GM18867 (cell line): ENCODE data around the gene AGBL1.

ENCODE experiments used
- ATAC-seq: cut with Tn5 transposase; IDR thresholded peaks from one replicate; pipeline ENCODE4 v1.9.1; 2021; ENCODE audit warnings: mild to moderate bottlenecking, moderate library complexity; ENCODE audit not compliant: unreplicated experiment

Gene AGBL1

DNA sequence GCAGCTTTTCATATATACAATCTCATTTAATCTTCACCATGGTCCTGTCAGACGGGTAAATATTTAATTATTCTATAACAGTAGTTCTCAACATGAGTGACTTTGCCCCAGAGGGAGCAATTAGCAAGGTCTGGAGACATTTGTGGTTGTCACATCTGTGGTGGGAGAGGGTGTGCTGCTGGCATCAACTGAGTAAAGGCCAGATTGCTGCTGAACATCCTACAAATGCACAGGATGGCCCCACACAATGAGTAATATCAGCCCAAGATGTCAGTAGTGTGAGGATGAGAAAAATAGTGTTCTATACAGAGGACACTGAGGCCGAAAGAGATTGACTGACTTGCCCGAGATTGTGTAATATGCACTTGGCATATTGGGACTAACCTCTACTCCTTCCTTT is 156.0 kb downstream of the AGBL1 start:
- no peak for ATAC-seq

DNA sequence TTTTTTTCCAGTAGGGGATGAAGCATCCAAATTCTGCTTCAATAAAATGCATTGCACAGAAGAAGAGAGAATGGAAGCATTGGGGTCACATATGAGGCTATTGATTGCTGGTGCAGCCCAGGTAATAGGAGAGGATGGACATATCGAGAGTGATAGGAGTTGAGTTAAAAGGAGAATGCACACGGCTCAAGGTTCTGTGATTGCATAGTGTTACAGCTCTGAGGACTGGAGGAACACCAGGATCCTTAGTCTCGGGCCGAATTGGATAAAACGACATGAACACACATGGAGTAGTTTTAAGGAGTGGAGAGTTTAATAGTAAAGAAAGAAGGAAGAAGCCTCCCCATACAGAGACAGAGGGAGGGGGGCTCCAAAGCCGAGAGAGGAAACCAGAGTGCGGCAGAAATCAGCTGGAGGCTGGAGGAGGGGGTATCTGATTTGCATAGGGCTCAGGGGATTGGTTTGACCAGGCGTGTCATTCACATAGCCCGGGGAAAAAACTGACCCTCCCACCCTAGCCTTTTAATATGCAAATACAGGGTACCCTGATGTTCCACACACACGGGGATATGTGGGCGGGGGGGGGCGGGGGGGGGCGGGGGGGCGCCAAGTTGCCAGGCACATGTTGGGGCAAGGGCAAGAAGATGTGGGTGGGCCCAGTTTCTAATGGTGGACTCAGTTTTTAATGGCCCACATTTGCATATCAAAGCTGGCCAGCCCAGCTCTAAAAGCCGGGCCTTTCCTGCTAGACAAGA is 156.9 kb downstream of the AGBL1 start:
- ATAC-seq: no peak

DNA sequence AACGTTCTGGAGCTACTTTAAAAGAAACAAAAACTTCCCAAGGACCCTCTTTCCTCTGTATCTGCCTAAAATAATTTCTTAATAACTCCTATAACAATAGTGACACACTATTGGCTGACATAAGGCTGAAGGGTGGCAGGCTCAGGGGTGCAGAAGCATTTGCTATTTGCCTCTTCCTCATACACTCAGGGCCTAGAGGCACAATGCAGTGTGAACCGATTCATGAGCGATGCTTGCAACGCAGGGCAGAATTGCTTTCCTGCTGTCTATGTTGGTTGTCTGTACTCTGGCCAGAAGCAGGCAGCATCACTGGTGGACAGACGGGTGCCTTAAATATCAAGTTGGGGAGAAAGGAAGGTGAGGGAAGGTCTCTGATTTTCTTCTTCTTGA is 157.4 kb downstream of the AGBL1 start:
- no peak for ATAC-seq

DNA sequence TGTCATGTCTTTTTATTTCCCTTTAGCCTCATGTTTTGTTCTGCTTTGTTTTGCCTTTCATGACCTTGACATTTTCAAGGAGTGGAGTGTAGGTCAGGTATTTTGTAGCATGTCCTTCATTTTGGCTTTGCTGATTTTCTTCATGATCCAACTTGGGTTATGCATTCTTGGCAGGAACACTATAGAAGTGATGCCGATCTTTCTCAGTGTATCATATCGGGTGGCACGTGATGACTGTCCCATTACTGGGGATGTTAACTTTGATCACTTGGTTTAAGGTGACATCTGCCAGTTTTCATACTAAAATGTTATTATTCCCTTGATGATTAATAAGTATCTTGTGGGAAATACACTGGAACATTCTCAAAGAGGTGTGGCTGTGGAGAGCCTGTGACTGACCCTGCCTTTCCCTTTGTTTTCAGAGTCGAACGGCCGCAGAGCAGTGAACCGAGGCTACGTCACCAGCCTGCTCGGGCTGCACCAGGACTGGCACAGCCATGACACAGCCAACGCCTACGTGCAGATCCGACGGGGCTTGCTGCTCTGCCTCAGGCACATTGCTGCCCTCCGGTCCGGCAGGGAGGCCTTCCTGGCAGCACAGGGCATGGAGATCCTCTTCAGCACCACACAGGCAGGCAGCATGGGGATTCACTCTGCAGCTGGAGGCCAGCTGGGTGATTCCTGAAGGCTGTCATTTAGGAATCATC is 167.7 kb downstream of the AGBL1 start:
- no peak for ATAC-seq

DNA sequence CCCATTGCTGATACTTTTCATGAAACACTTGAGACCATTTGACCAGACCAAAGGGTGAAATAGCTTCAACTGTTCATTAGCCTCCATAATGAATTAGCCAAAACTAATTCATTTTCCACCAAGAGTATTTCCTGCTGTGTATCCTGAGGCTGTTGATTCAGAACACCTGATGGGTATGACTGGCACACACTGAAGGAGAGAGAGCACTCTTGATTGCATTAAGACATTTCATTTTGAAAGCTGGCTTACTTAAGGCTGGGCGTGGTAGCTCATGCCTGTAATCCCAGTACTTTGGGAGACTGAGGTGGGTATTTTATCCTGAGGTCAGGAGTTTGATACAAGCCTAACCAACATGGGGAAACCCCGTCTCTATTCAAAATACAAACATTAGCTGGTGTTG is 175.6 kb downstream of the AGBL1 start:
- ATAC-seq: no peak

DNA sequence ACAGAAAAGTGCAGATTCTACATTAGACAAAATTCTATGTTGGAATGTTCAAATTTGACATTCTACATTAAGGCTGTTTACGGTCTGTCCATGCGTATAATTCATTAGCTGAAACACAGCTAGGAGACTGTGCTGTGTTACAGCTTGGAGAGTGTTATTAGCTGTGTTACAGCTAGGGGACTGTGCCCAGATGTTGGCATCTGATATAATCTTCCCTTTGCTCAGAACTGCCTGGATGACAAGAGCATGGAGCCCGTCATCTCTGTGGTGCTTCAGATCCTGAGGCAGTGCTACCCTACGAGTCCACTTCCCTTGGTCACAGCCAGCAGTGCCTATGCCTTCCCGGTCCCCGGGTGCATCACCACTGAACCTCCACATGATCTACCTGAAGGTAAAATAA is 177.0 kb downstream of the AGBL1 start:
- ATAC-seq: no peak

DNA sequence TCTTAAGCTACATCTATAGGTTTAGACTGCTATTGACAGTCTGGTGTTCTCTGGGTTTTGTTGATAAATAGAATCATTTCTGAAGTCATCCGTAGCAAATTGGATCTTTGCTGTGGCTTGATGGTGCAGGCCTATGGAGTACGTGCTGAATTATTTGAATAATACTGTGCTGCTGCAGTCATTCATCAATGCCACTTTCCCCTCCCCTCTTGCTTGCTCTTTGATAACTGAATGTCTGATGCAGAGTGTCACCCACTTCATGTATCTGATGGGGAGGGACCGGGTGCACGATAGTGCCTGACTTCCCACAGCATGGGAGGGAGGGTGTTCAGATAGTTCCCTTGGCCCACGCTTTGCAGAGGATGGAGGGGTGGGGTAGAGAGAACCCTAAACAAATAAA is 179.9 kb downstream of the AGBL1 start:
- ATAC-seq: no peak

DNA sequence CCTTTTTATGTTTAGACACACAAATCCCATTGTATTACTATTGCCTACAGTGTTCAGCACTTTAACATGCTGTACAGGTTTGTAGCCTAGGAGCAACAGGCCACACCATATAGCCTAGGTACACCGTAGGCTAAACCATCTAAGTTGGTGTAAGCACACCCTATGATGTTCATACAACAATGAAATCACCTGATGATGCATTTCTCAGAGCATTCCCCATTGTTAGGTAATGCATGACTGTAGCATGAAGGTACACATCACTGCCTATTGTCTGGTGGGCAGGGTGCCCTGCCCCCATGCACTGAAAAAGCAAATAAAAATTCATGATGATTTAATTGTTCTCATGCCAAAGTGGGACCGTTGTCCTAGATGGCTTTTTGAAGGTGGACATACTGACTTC is 183.6 kb downstream of the AGBL1 start:
- ATAC-seq: no peak

DNA sequence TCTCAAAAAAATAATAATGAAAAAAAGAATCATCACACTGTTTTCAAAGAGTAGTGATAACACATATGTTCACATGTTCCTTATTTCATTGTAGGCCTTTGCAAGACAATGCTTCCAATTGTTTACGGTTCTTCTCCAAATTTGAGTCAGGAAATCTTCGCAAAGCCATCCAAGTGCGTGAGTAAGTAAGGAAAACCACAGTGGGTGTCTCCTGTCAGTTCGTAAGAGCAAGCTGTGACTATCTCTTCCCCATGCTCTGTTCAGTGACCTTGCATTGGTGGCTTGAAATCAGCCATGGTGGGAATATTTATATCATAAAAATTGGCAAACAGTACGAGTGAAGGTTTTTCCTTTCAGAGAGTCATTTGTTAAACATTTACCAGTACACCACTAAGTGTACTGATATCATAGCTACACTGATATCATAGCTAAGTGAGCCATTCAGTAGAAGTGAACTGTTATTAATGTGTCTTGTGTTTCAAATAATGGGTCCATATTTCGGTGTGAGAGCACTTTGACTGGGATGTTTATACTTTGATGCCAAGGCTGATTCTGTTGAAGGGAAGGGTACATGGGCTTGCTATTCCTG is 187.3 kb downstream of the AGBL1 start:
- no peak for ATAC-seq

DNA sequence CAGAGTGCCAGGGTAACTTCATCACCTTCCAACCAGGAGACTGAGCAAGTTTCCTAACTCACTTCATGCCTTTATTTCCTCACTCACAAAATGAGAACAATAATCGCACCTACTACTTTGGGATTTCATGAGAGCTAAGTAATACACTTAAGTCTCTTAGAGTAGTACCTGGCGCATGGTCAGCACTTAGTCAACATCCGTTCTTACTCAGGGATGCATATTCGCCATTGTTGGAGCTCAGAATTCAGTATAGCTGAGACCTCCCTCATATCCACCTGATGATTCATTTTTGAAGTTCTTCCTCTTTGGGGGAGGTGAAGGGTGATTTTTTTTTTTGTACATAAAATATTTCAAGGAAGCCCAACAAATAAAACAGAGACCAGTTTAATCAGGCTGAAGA is 188.2 kb downstream of the AGBL1 start:
- ATAC-seq: no peak

DNA sequence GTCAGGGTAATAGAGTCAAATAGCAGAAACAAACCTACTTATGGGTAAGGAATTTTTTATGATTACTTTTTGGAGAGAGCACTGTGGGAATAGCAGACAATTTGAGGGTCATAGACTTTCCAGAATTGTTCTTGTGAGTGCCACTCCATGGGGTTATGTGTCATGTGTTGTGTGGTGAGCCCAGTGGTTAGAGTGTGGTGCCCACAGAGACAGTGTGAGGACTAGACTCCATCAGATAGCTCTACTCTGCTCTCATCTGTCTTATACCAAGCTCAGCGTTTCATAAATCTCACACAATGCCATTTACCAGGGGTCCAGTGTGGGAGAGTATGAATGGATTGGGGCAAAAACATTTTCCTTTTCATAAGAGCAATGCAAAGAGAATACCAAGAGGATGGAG is 188.9 kb downstream of the AGBL1 start:
- ATAC-seq: no peak

DNA sequence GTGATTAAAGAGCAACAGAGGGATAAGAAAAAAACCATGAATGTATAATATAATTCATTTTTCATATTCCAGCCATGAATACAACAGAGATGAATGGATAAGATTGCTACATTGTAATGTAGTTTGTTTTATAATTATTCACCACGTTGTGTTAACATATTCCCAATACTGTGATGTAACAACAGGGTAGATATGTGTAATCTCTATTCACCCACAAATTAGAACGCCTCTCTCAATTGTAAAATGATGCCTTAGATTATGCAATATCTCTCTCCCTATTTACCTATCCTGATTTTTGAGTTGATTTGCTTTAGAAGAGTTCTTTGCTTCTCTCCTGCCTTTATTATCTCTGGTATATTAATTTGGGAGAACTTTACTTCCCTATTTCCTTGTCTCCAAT is 193.6 kb downstream of the AGBL1 start:
- no peak for ATAC-seq

DNA sequence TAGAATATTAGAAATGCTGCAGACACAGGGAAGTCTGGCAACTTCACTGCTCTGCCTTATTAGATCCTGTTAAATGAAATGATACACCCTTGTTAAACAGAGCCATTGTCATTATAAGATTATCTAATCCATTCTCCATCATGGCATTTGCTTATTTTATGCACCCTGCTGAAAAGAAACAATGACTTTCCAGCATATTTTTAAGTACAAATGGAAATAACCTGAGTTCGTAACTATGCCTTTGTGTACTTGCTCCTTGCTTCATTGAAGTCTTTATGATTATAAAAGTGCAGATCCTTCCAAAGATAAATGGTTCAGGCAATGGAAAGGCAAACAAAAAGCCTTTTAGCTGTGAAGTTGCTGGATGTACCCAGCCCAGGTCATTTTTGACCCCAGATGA is 195.7 kb downstream of the AGBL1 start:
- ATAC-seq: no peak

DNA sequence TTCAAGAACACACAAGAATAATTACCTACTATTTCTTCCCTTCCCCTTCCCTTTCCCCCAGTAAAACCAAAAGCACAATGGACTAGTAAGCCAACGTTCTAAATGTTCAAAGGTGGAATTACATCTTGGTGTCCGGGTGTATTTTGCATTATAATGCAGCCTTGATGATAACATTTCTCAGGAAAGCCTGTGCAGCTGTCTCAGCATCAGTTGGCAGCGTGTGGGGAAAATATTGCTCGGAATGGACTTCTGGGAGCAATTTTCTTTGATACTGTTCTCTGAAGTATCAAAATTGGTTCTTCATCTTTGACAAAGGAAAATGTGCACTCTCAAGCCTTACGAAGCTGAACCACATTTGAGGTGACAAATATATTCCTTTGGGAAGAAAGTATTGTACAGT is 198.9 kb downstream of the AGBL1 start:
- no peak for ATAC-seq

DNA sequence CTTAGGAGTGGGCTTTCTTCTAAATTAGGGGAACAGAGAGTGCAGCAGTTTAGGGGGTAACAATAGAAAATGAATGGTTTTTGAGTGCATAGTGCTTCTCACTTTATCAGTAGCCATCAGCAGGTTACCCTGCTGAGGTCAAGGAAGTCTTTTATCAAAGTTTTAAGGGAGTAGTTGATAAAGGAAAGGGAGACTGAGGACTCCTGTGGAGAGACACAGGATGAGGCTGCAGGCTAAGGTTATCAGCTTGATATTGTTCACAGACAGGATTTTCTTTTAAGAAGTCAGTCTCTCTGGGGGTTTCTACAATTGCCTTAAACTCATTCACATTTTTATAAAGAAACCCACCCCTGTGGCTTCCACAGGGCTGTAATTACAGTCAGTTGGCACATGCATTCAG is 205.0 kb downstream of the AGBL1 start:
- no peak for ATAC-seq

DNA sequence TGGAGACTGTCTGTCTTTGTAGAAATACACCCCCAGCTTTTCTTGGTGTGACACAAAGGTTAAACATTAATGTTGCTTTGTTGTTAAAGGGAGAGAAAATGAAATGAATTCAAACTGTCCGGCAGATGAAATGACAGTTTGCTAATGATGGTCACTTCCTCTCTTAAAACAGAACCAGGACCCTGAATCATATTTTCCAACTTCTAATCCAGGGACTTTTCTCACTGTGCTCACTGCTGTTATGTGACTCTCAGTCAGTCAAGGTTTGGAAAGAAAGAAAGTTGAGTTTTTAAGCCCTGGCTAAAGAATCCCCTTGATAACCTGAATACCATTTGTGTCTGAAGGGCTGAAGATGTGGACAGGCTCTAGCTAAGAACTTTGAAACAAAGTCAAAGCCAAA is 215.8 kb downstream of the AGBL1 start:
- ATAC-seq: no peak

DNA sequence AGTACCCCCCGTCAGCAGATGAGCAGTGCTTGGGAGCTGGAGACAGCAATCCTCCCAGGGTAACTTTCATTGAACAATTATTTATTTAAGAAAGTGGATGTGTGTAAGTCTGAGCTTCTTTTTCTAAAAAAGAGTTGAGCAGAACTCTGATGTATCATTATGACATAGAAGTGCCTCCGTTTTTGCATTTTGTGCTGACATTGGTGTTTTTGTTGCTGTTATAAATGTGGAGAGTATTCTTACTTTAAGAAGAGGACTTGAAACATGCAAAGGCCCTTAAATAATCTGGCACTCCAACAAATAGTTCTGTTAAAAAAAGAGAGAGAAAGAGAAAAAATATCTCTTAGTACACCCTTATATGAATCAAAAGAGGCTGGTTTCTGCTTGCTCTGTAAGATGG is 217.1 kb downstream of the AGBL1 start:
- ATAC-seq: no peak

DNA sequence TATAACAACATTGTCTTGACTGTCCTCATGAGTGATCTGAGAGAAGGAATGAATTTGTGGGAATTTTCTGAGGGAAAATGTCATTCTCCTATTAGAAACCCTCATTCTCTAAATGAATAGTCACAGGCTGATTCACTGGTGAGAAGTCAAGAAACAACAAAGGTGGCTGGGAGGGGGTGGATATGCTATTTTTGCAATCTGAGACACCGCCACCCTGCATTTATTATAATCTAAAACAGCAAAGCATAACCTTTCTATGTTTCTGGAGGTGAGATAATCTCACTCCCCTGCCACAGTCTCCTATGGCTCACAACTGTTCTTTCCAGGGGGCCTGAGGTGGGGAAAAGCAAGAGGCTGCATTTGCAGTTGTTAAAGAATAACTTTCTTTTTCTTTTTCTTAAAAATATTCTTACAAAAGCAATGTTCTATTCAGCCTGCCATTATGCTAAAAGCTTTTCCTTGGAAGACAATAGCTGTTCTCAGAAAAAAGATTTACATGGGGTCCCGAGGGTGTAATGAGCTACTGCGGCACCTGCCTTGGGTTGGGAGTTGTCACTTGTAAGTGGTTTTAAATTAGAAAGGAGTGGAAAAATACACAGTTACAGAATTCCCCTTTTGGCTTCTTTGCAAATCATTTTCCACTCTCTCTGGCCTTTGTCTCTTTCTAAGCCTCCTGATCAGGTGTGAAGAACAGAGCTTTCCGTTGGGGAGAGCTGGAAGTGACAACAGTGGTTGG is 220.9 kb downstream of the AGBL1 start:
- no peak for ATAC-seq

DNA sequence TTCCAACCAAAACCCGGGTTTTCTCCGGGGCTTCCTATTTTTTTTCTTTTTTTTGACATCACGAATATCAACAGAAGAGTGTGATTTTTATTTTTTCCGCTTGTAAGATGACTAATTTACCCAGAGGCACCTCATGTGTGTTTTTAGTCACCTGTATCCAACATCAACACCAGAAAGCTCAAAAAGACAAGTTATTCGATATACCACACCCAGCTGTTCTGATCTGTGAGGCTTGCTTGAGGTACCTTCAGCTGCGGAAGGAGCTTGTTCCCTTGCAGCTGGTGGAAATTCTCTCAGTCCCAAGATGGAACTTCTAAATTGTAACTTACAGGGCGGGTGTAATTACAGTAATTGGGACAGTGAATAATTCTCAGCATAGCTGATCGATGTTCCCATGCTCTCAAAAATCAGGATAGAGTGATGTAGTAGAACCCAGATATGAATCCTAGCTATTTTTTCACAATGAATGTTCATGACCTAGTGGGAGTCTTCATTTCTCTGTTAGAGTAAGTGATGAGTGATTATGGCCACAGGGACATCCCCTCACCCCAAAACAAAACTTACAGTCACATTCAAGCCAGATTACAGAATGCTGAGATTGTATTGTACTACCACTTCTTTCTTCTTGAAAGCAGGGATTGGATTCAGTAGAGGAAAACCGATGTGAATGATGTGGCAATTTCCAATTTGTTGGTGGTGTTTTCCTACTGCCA is 232.1 kb downstream of the AGBL1 start:
- no peak for ATAC-seq

DNA sequence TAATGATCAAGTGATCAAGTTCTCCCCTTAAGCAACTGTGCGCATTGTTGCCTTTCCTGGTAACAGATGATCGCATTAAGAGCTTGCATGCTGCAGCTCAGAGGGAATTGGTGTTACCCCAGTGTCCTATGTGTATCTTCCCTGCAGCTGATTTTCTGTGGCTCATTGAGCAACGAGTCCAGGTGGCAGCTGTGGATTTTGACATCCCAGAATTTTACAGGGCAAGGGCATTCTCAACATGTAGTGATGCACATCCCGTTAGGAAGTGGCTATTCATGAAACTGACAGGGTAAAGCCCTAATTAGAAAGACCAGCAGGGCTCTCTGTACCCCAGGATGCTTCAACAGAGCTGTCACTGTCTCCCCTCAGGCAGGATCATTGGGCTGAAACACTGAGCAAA is 232.8 kb downstream of the AGBL1 start:
- no peak for ATAC-seq

DNA sequence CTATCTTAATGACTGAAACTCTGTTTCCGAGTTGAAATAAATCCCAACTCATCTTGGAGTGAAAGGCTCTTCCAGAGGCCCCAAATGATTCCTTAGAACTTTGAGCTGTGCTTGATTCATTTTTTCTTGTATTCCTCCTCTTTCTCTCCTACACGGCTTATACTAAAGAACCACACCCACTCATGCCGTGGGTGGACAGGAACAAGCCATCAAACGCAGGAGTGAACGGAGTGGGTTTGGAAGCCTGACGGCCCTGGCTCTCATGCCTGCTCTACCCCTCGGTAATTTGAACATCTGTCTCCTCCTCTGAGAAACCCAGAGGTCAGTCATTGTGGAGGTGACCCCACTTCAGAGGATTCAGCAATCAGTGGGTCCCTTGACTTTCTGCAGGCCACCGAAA is 236.5 kb downstream of the AGBL1 start:
- ATAC-seq: no peak
